ENCODE results near the gene COX6A1. TPM values are rescaled to one million over a fixed set of nuclear protein-coding genes. Genes with fewer than 3 reads are reported as not detected.
A peak's percentile ranks its signal among the peaks of the same experiment; 100 is the strongest.

Gene COX6A1
- total and polyA plus RNA-seq, 12 donors = 378 to 1,577 (median 688) TPM

- H3K9me3 ChIP-seq (replicated peaks in 1 of 3) = no peaks in the 10 kb centered on the region
- peak overlapping the region; percentile 70 to 97 (median 93) for H3K27ac ChIP-seq
- WGBS, 4 donors = 1% methylated on average over 18 to 57 of the region's 57 CpGs
- H3K4me1 ChIP-seq (replicated peaks in 1 of 2) = peaks cover 6 to 36% of the 10 kb centered on the region in 2 donors
- peaks cover 0 to 19% of the 10 kb centered on the region in 2 donors for H3K36me3 ChIP-seq (replicated peaks in 1 of 2)
- peak overlapping the region; percentile 55 to 87 (median 85) for H3K4me3 ChIP-seq
- TF ChIP-seq POLR2A (IDR thresholded peaks at IDR 0.05) = no peak
- TF ChIP-seq, protein P1, sequence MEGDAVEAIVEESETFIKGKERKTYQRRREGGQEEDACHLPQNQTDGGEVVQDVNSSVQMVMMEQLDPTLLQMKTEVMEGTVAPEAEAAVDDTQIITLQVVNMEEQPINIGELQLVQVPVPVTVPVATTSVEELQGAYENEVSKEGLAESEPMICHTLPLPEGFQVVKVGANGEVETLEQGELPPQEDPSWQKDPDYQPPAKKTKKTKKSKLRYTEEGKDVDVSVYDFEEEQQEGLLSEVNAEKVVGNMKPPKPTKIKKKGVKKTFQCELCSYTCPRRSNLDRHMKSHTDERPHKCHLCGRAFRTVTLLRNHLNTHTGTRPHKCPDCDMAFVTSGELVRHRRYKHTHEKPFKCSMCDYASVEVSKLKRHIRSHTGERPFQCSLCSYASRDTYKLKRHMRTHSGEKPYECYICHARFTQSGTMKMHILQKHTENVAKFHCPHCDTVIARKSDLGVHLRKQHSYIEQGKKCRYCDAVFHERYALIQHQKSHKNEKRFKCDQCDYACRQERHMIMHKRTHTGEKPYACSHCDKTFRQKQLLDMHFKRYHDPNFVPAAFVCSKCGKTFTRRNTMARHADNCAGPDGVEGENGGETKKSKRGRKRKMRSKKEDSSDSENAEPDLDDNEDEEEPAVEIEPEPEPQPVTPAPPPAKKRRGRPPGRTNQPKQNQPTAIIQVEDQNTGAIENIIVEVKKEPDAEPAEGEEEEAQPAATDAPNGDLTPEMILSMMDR (IDR thresholded peaks at IDR 0.05) = no peak
- intact Hi-C loops (cut with DNase I) = loop anchor here in 1 of 2 donors (10.0 kb wide), 1 partner anchor 96 kb away; no protein-coding TSS in a partner anchor
- peak; percentile 25 to 62 (median 48) for DNase-seq
- H3K27me3 ChIP-seq = no peaks in the 10 kb centered on the region
Observed at GRCh38 chr12:120468821-120469449, 31.0 kb downstream of the COX6A1 start.

DNA sequence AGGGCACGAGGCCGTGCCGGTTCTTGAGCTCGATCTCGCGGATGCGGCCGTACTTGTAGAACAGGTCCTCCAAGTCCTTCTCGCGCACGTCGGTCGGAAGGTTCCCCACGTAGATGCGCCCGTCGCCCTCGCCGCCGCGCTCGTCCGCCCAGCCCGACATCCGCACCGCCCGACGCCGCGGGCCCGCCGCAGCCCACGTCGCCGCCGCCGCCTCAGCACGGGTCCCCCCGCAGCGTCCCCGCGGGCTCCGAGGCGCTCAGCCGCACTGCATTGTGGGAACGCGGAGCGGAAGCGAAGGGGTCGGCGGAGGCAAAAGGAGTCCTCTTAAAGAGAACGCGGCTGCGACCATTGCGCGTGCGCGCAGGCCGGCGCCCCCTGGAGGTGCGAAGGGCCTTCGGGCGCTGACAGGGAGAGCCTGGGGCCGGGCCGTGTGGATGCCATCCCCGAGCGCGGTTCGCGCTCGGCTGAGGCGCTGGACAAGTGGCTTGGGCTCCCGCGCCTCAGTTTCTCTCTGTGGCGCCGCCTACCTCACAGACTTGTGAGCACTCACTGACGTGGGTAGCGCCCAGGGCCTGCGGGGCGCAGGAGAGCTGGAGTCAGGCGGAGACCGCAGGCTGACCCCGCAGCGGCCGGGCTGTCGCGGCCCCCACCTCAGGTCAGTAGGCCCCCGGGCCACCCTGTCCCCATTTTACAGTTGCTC is 31.7 kb downstream of the COX6A1 start, which contains the start of gene SRSF9:
Gene SRSF9, minus strand, starts transcription at position 299 of the 700 bp plus-strand sequence. Its CDS starts 139 bp downstream, at position 160.
- intact Hi-C loops (cut with DNase I) = loop anchor here in 1 of 2 donors (10.0 kb wide), 1 partner anchor 95 kb away; no protein-coding TSS in a partner anchor
- WGBS, 4 donors = 0 to 13% (median 0%) methylated on average over 3 to 88 of the region's 88 CpGs
- peaks cover 0 to 13% of the 10 kb centered on the region in 2 donors for H3K36me3 ChIP-seq (replicated peaks in 1 of 2)
- H3K27ac ChIP-seq = peak within 1 kb of the TSS; percentile 70 to 97 (median 93)
- peaks cover 6 to 41% of the 10 kb centered on the region in 2 donors for H3K4me1 ChIP-seq (replicated peaks in 1 of 2)
- no peaks in the 10 kb centered on the region for H3K9me3 ChIP-seq (replicated peaks in 1 of 3)
- TF ChIP-seq, protein P1 (IDR thresholded peaks at IDR 0.05) = peak; percentile 53 to 88 (median 78)
- peak; percentile 77 to 82 for TF ChIP-seq POLR2A (IDR thresholded peaks at IDR 0.05)
- H3K27me3 ChIP-seq = no peaks in the 10 kb centered on the region
- peak within 1 kb of the TSS; percentile 67 to 87 (median 85) for H3K4me3 ChIP-seq
- peak; percentile 95 to 97 (median 95) for DNase-seq

GRCh38 chr12:120470150-120470784 is 32.4 kb downstream of the COX6A1 start:
- TF ChIP-seq, protein P1 (IDR thresholded peaks at IDR 0.05) = no peak
- TF ChIP-seq POLR2A (IDR thresholded peaks at IDR 0.05) = no peak
- Histone ChIP-seq H3K27me3 (no peaks in the 10 kb centered on the region), H3K36me3 (replicated peaks in 1 of 2) (peaks cover 0 to 6% of the 10 kb centered on the region in 2 donors), H3K4me3 (peak overlapping the region; percentile 35 to 87 (median 76)), H3K27ac (peak overlapping the region; percentile 11 to 97 (median 93)), H3K9me3 (replicated peaks in 1 of 3) (no peaks in the 10 kb centered on the region), H3K4me1 (replicated peaks in 1 of 2) (peaks cover 6 to 45% of the 10 kb centered on the region in 2 donors)
- DNase-seq = no peak
- WGBS, 4 donors = 67 to 70% (median 68%) methylated on average over 23 to 26 of the region's 26 CpGs
- intact Hi-C loops (cut with DNase I) = no loop called here

DNA sequence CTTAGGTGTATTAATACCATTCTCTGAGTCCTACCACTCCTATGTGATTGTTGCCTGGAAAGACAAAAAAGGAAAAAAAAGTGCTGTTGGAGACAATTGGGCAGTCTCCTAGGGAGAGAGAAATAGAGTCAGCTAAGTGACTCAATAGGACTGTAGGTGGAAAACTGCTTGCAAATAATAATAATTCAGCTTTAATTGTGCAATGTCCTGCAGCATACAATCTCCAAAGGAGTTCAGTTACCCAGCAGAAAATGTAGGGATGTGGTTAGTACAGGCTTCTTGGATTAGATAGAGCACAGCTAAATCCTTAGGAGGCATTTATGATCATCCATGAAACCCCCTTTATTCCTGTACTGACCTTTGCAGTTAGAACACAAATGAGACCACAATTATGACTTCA is 34.6 kb downstream of the COX6A1 start:
- intact Hi-C loops (cut with DNase I) = no loop called here
- no peak for DNase-seq
- Histone ChIP-seq H3K4me3 (no peak overlapping the region), H3K9me3 (replicated peaks in 1 of 3) (no peaks in the 10 kb centered on the region), H3K27ac (no peak overlapping the region), H3K27me3 (no peaks in the 10 kb centered on the region), H3K4me1 (replicated peaks in 1 of 2) (peaks cover 6 to 26% of the 10 kb centered on the region in 2 donors), H3K36me3 (replicated peaks in 1 of 2) (no peaks in the 10 kb centered on the region)
- TF ChIP-seq POLR2A (IDR thresholded peaks at IDR 0.05) = no peak
- TF ChIP-seq, protein P1 (IDR thresholded peaks at IDR 0.05) = no peak
